ENCODE measurements around the gene FILIP1. TPM values are rescaled to one million over a fixed set of nuclear protein-coding genes. Genes with fewer than 3 reads are reported as not detected.

The FILIP1 gene
- total and polyA plus RNA-seq, 2 of the 4 experiments (the other 2 are of a cell fraction): under 0.01 to 0.03 TPM

DNA sequence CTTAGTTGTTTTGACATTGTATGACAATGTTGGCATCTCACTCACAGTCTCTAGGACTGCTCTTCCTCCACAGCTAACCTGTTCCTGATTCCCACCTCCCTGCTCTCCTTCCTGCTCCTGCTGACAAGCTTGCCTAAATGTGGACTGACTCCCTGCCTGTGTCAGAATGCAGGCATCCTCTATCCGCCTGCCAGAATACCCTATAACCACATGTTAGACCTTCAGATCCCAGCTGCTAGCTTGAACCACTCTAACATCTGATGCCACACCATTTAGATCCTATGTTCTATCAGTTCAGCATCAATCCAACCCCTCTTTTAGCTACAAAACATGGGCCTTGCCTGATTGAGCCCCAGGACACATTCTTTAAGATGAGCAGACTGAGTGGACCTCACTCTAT, 12.2 kb downstream of the FILIP1 start:
- TF ChIP-seq NFE2L2 (IDR thresholded peaks at IDR 0.05; ENCODE audit: low read depth, low read length): no peak
- no peak for TF ChIP-seq ELK1 (IDR thresholded peaks at IDR 0.05; ENCODE audit: borderline replicate concordance, low read depth, low read length)
- TF ChIP-seq CHD1 (IDR thresholded peaks at IDR 0.05; ENCODE audit: low read depth, low read length): no peak
- TF ChIP-seq MAZ (IDR thresholded peaks at IDR 0.05; ENCODE audit: borderline replicate concordance, low read depth, low read length): no peak
- TF ChIP-seq MXI1 (IDR thresholded peaks at IDR 0.05; ENCODE audit: borderline replicate concordance, low read depth, low read length): no peak
- TF ChIP-seq USF2 (IDR thresholded peaks at IDR 0.05; ENCODE audit: low read depth, low read length): no peak
- TF ChIP-seq BHLHE40 (IDR thresholded peaks at IDR 0.05; ENCODE audit: low read depth, low read length): no peak
- TF ChIP-seq RAD21 (IDR thresholded peaks at IDR 0.05; ENCODE audit: low read length): no peak
- no peak for TF ChIP-seq MAFK (IDR thresholded peaks at IDR 0.05; ENCODE audit: low read depth, low read length)
- no peak for TF ChIP-seq RCOR1 (IDR thresholded peaks at IDR 0.05; ENCODE audit: insufficient replicate concordance, low read length)
- TF ChIP-seq, protein P1, sequence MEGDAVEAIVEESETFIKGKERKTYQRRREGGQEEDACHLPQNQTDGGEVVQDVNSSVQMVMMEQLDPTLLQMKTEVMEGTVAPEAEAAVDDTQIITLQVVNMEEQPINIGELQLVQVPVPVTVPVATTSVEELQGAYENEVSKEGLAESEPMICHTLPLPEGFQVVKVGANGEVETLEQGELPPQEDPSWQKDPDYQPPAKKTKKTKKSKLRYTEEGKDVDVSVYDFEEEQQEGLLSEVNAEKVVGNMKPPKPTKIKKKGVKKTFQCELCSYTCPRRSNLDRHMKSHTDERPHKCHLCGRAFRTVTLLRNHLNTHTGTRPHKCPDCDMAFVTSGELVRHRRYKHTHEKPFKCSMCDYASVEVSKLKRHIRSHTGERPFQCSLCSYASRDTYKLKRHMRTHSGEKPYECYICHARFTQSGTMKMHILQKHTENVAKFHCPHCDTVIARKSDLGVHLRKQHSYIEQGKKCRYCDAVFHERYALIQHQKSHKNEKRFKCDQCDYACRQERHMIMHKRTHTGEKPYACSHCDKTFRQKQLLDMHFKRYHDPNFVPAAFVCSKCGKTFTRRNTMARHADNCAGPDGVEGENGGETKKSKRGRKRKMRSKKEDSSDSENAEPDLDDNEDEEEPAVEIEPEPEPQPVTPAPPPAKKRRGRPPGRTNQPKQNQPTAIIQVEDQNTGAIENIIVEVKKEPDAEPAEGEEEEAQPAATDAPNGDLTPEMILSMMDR (conservative IDR thresholded peaks at IDR 0.05; ENCODE audit: low read depth, low read length): no peak
- no peak for TF ChIP-seq FOS (IDR thresholded peaks at IDR 0.05; ENCODE audit: low read depth, low read length)
- TF ChIP-seq POLR2A (IDR thresholded peaks at IDR 0.05; ENCODE audit: low read depth, low read length): no peak
- TF ChIP-seq CEBPB (IDR thresholded peaks at IDR 0.05; ENCODE audit: low read depth, low read length): no peak
- TF ChIP-seq SMC3 (IDR thresholded peaks at IDR 0.05; ENCODE audit: low read depth, low read length): no peak
- TF ChIP-seq RFX5 (IDR thresholded peaks at IDR 0.05; ENCODE audit: low read depth, low read length): no peak

More for the DNA sequence above, 12.2 kb downstream of the FILIP1 start:
- H3K9ac ChIP-seq (ENCODE audit: low read depth, low read length): no peak overlapping the region
- H4K20me1 ChIP-seq (ENCODE audit: insufficient read depth, low read length): no peaks in the 10 kb centered on the region
- H3K27me3 ChIP-seq (ENCODE audit: control insufficient read depth, insufficient read depth, low read length): no peaks in the 10 kb centered on the region; the same call in 1 of the 2 replicates
- no peak overlapping the region for H2AK9ac ChIP-seq (replicated peaks; ENCODE audit: low read depth, low read length, poor library complexity)
- dilution Hi-C loops (cut with HindIII; ENCODE audit: low sequenced_read_pairs, unreplicated experiment): no loop called here
- no peak overlapping the region; the same call in 1 of the 2 replicates for H4K5ac ChIP-seq (ENCODE audit: low read depth, low read length)
- peak; percentile 14; the same call in 1 of the 2 replicates for ATAC-seq (ENCODE audit: low read depth)
- no peak overlapping the region; the same call in 1 of the 2 replicates for H2BK20ac ChIP-seq (ENCODE audit: low read depth, low read length)
- WGBS, 2 experiments (ENCODE audit: extremely low coverage in 2 of 2, insufficient read length in 1 of 2): no CpG with 5 or more reads among the region's 1 CpG
- H2BK120ac ChIP-seq (ENCODE audit: low read depth, low read length): no peak overlapping the region
- H3K4me3 ChIP-seq (ENCODE audit: insufficient read depth, low read depth, low read length): no peak overlapping the region
- no TSS peak for BruUV-seq (replicated peaks)
- H3K4me1 ChIP-seq (ENCODE audit: control insufficient read depth, insufficient read depth, low read length): peaks cover 6% of the 10 kb centered on the region
- ChIA-PET POLR2A (ENCODE audit: unreplicated experiment) (interaction anchor here (0.9 kb wide), 1 partner anchor 219 kb away, joined by 3 read pairs; no protein-coding TSS in a partner anchor), CTCF (interaction anchor here (0.6 to 1.0 kb wide), 2 partner anchors 36 to 68 kb away, joined by 3 to 4 read pairs; no protein-coding TSS in a partner anchor)
- in situ Hi-C loops (cut with MboI; ENCODE audit: low sequenced_read_pairs): no loop called here
- DNase-seq: peak; percentile 57
- peaks cover 4% of the 10 kb centered on the region for H3K9me1 ChIP-seq (ENCODE audit: insufficient read depth, low read length)
- H3K18ac ChIP-seq (ENCODE audit: low read depth, low read length): no peak overlapping the region; the same call in 1 of the 2 replicates
- no peak overlapping the region for H3K56ac ChIP-seq (ENCODE audit: extremely low read depth, insufficient read depth, low read length)
- peak overlapping the region; percentile 63; the same call in 1 of the 2 replicates for H3K23ac ChIP-seq (ENCODE audit: low read depth, low read length)
- intact Hi-C loops (cut with micrococcal nuclease): no loop called here
- H2BK5ac ChIP-seq (ENCODE audit: low read depth, low read length, poor library complexity, severe bottlenecking): no peak overlapping the region
- H3K4me2 ChIP-seq (ENCODE audit: low read depth, low read length): no peak overlapping the region
- H3K14ac ChIP-seq (replicated peaks; ENCODE audit: low read depth, low read length): peak overlapping the region; percentile 38; the same call in 1 of the 2 replicates
- H3K79me1 ChIP-seq (ENCODE audit: low read depth in 1 of 2, low read length in 2 of 2): no peaks in the 10 kb centered on the region
- no peak overlapping the region for H3K27ac ChIP-seq (ENCODE audit: insufficient read depth, low read length)
- peak overlapping the region; percentile 53; the same call in 1 of the 2 replicates for H2AK5ac ChIP-seq (ENCODE audit: low read depth, low read length)
- H3K36me3 ChIP-seq (ENCODE audit: control insufficient read depth, insufficient read depth, low read length): no peaks in the 10 kb centered on the region
- peak overlapping the region; percentile 37 for H2AFZ ChIP-seq (replicated peaks; ENCODE audit: low read length, poor library complexity)
- peak overlapping the region; percentile 29; the same call in 1 of the 2 replicates for H3K4ac ChIP-seq (ENCODE audit: low read depth, low read length)
- H2BK15ac ChIP-seq (ENCODE audit: low read depth, low read length): peak overlapping the region; percentile 55; the same call in 1 of the 3 replicates
- H3K9me3 ChIP-seq (ENCODE audit: control insufficient read depth, insufficient read depth, low read length): no peaks in the 10 kb centered on the region
- H4K91ac ChIP-seq (ENCODE audit: insufficient read depth, low read depth, low read length): peak overlapping the region; percentile 1; the same call in 1 of the 2 replicates
- H4K8ac ChIP-seq (ENCODE audit: low read depth in 2 of 2, low read length in 2 of 2): peak overlapping the region in 1 of 2 experiments; percentile 51; a peak in 1 of 4 replicates

All from IMR-90 (cell line).